Natural killer cell (primary cell): ENCODE results near the gene LIX1L. TPM values are rescaled to one million over a fixed set of nuclear protein-coding genes. Genes with fewer than 3 reads are reported as not detected.

Experiments
- ATAC-seq, 3 donors: fragments of 150-1000 bp in 2 of 3; fragments of 200-7000 bp in 1 of 3; cut with Tn5 transposase; 1 replicate in 1 of 3; 2 replicates in 2 of 3; pipeline ENCODE4 v1.10.0; 2021; ENCODE audit warnings: mild to moderate bottlenecking in 2 of 3, moderate library complexity in 2 of 3
- DNase-seq, 2 donors: peaks; one replicate each; pipeline versions ENCODE4 v3.0.0 to v3.0.0-alpha.2; 2013 to 2021; ENCODE audit warnings: mixed read lengths in 1 of 2
- H3K27ac ChIP-seq: one replicate; pipeline ENCODE4 v1.5.1; 2013; ENCODE audit warnings: mild to moderate bottlenecking, low read length
- H3K27me3 ChIP-seq: one replicate; pipeline ENCODE4 v1.6.1; 2013; ENCODE audit warnings: low read length; ENCODE audit not compliant: control insufficient read depth, insufficient read depth
- H3K36me3 ChIP-seq: one replicate; pipeline ENCODE4 v1.6.1; 2013; ENCODE audit warnings: low read length; ENCODE audit not compliant: control insufficient read depth, insufficient read depth
- H3K4me1 ChIP-seq: one replicate; pipeline ENCODE4 v1.6.1; 2013; ENCODE audit warnings: low read length; ENCODE audit not compliant: control insufficient read depth, insufficient read depth
- H3K4me3 ChIP-seq: one replicate; pipeline ENCODE4 v1.5.1; 2013; ENCODE audit warnings: low read length
- H3K9me3 ChIP-seq: one replicate; pipeline ENCODE4 v1.6.1; 2013; ENCODE audit warnings: low read length; ENCODE audit not compliant: control insufficient read depth, insufficient read depth
- H3K27ac Mint-ChIP-seq, 2 donors: one replicate each; pipeline ENCODE4 v1.8.0; 2022; ENCODE audit warnings: mild to moderate bottlenecking in 2 of 2, mixed read lengths in 2 of 2, moderate library complexity in 1 of 2
- H3K27me3 Mint-ChIP-seq, 2 donors: one replicate each; pipeline ENCODE4 v1.8.0; 2022; ENCODE audit warnings: low read depth in 2 of 2, mixed read lengths in 2 of 2
- H3K36me3 Mint-ChIP-seq: one replicate; pipeline ENCODE4 v1.8.0; 2022; ENCODE audit warnings: mixed read lengths
- H3K4me1 Mint-ChIP-seq, 2 donors: one replicate each; pipeline ENCODE4 v1.8.0; 2022; ENCODE audit warnings: mixed read lengths in 2 of 2
- H3K4me3 Mint-ChIP-seq: one replicate; pipeline ENCODE4 v1.8.0; 2022; ENCODE audit warnings: mild to moderate bottlenecking, moderate library complexity, mixed read lengths
- H3K9me3 Mint-ChIP-seq, 2 donors: one replicate each; pipeline ENCODE4 v1.8.0; 2022; ENCODE audit warnings: mixed read lengths in 2 of 2
- WGBS: methylation state at CpG from one replicate; pipeline ENCODE4 v1.1.7; 2013; ENCODE audit warnings: missing lambda C conversion rate; ENCODE audit not compliant: insufficient coverage; 5-methylcytosine and 5-hydroxymethylcytosine counted together
- intact Hi-C: fragments of 100-400 bp; cut with micrococcal nuclease; formaldehyde crosslinking; loops from one replicate; pipeline ENCODE4 v1.14.2; 2022
- total RNA-seq, 4 donors: library from RNA; stranded (reverse); fragments of 120-200 nt in 1 of 4; gene quantifications; one replicate each; pipeline versions ENCODE4 v1.2.3 to v1.2.4, GENCODE V29; 2013 to 2022
- TF ChIP-seq, protein P1 (sequence below): fragments of 200-600 bp; IDR thresholded peaks from one replicate; pipeline ENCODE4 v1.8.0; 2022; ENCODE audit warnings: antibody characterized with exemption

The LIX1L gene
- total RNA-seq, 3 donors from 2014 or later (not counting 1 experiment from before 2014, with no cell fraction given), result 33.4 to 41.3 (median 38.2) TPM

DNA sequence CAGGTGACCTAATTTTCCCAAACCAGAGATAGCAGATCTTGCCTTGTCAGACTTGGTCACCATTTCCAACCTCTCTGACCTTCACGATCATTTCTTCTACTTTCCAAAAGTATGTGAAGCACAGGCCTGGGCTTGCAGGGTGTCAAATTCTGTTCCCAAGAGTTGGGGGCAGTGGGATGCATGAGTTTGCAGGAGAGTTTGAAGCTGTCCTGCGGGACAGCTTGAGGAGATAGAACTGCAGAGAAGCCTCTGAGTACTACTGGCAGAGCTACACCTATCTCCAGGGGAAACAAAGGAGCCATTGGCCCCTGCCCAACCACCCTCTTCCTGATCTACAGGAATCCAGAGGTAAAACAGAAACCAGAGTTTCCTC is 27.3 kb upstream of the LIX1L start:
- ATAC-seq, result no peak
- intact Hi-C loops, result no loop called here
- Mint-ChIP-seq H3K27ac (peak overlapping the region in 1 of 2 donors; percentile 35), H3K4me3 (peak overlapping the region; percentile 7), H3K36me3 (no peaks in the 10 kb centered on the region), H3K9me3 (no peaks in the 10 kb centered on the region), H3K4me1 (peaks cover 33 to 60% of the 10 kb centered on the region in 2 donors), H3K27me3 (no peaks in the 10 kb centered on the region)
- Histone ChIP-seq H3K27ac (peak overlapping the region; percentile 45), H3K36me3 (no peaks in the 10 kb centered on the region), H3K27me3 (no peaks in the 10 kb centered on the region), H3K4me3 (no peak overlapping the region), H3K4me1 (peaks cover 44% of the 10 kb centered on the region), H3K9me3 (no peaks in the 10 kb centered on the region)
- DNase-seq, result no peak
- 75% methylated on average over 2 of the region's 2 CpGs for WGBS
- TF ChIP-seq, protein P1, sequence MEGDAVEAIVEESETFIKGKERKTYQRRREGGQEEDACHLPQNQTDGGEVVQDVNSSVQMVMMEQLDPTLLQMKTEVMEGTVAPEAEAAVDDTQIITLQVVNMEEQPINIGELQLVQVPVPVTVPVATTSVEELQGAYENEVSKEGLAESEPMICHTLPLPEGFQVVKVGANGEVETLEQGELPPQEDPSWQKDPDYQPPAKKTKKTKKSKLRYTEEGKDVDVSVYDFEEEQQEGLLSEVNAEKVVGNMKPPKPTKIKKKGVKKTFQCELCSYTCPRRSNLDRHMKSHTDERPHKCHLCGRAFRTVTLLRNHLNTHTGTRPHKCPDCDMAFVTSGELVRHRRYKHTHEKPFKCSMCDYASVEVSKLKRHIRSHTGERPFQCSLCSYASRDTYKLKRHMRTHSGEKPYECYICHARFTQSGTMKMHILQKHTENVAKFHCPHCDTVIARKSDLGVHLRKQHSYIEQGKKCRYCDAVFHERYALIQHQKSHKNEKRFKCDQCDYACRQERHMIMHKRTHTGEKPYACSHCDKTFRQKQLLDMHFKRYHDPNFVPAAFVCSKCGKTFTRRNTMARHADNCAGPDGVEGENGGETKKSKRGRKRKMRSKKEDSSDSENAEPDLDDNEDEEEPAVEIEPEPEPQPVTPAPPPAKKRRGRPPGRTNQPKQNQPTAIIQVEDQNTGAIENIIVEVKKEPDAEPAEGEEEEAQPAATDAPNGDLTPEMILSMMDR, result no peak

DNA sequence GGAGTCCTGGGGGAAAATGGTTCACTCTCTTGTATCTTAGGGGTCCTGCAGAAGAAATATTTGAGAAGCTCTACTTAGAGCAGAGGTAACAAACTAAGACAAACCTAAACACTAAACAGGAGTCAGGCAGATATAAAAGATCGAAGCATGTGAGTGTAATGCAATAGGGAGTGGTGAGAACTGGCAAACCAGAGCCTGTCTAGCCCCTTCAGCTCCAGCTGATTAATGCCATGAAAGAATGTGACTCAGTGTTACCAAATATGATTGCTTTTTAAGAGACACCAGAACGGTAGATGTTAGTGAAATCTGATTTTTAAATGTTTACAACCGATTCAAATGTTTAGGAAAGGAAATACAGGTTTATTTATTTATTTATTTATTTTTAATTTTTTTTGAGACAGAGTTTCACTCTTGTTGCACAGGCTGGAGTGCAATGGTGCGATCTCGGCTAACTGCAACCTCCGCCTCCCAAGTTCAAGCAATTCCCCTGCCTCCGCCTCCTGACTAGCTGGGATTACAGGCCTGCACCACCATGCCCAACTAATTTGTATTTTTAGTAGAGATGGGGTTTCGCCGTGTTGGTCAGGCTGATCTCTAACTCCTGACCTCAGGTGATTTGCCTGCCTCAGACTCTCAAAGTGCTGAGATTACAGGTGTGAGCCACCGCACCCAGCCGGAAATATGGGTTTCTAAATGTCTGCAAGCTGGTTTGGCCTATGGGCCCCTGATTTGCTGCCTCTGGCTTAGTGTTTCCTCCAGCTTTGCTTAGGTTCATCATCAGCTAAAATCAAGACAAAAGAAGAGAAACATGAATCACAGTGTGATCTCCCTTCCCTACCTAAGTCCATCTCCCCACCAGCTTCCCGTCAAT is 26.4 kb upstream of the LIX1L start:
- Histone ChIP-seq H3K9me3 (no peaks in the 10 kb centered on the region), H3K36me3 (no peaks in the 10 kb centered on the region), H3K4me3 (no peak overlapping the region), H3K4me1 (peaks cover 50% of the 10 kb centered on the region), H3K27me3 (no peaks in the 10 kb centered on the region), H3K27ac (no peak overlapping the region)
- TF ChIP-seq, protein P1, result no peak
- no peaks in the 10 kb centered on the region for H3K27me3 Mint-ChIP-seq
- no peaks in the 10 kb centered on the region for H3K36me3 Mint-ChIP-seq
- intact Hi-C loops, result no loop called here
- no peaks in the 10 kb centered on the region for H3K9me3 Mint-ChIP-seq
- H3K4me3 Mint-ChIP-seq, result peak overlapping the region; percentile 46
- WGBS, result 85% methylated on average over 9 of the region's 12 CpGs
- ATAC-seq, result no peak
- H3K27ac Mint-ChIP-seq, result peak overlapping the region in 1 of 2 donors; percentile 35
- peak in 1 of 2 donors; percentile 62 for DNase-seq
- peaks cover 33 to 60% of the 10 kb centered on the region in 2 donors for H3K4me1 Mint-ChIP-seq

DNA sequence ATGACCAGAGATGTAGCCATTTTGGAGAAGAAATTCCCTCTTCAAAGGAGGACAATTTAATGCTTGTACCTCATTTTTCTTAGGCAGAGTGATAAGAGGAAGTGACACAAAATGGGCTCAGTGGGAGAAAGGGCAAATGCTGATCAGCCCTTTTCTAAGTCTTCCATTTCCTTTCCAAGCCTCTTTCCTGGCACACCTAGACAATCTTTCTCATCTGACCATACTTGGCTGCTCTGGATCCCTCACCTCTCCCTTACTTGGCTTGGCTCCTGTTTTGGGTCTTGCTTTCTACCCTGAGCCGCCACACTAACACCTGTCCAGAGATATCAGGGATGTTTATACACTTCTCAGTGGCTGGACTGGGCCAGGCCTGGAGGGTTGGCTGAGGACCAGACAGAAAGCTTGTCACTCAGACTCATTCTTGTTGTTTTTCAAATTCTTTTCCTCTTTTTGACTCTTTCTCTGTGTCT is 25.4 kb upstream of the LIX1L start:
- no peaks in the 10 kb centered on the region for H3K9me3 Mint-ChIP-seq
- ATAC-seq, result no peak
- peaks cover 27 to 54% of the 10 kb centered on the region in 2 donors for H3K4me1 Mint-ChIP-seq

More for the DNA sequence above, 25.4 kb upstream of the LIX1L start:
- Histone ChIP-seq H3K4me1 (peaks cover 58% of the 10 kb centered on the region), H3K27ac (no peak overlapping the region), H3K9me3 (no peaks in the 10 kb centered on the region), H3K27me3 (no peaks in the 10 kb centered on the region), H3K36me3 (no peaks in the 10 kb centered on the region), H3K4me3 (no peak overlapping the region)
- Mint-ChIP-seq H3K27ac (no peak overlapping the region), H3K4me3 (no peak overlapping the region), H3K27me3 (no peaks in the 10 kb centered on the region), H3K36me3 (no peaks in the 10 kb centered on the region)
- peak in 1 of 2 donors; percentile 15 for DNase-seq
- TF ChIP-seq, protein P1, result no peak
- intact Hi-C loops, result no loop called here
- WGBS, result 96% methylated on average over 1 of the region's 1 CpG
